Right lobe of liver (tissue), 6 donors: ENCODE data around the gene GDF2. TPM values are rescaled to one million over a fixed set of nuclear protein-coding genes. Genes with fewer than 3 reads are reported as not detected.

Experiments used
- ATAC-seq, 4 donors: fragments of 200-7000 bp; cut with Tn5 transposase; one replicate each; pipeline ENCODE4 v1.9.1; 2020; ENCODE audit warnings: mild to moderate bottlenecking in 4 of 4, moderate library complexity in 4 of 4
- DNase-seq, 3 donors: peaks; one replicate each; pipeline ENCODE4 v3.0.0-alpha.2; 2020
- H3K27ac ChIP-seq, 3 donors: fragments of 200-600 bp; one replicate each; pipeline ENCODE4 v1.8.0; 2022
- H3K27me3 ChIP-seq, 2 donors: fragments of 200-600 bp; one replicate each; pipeline ENCODE4 v1.8.0; 2022
- H3K36me3 ChIP-seq, 4 donors: fragments of 200-600 bp; sonication (generic) in 1 of 4; one replicate each; pipeline versions ENCODE4 v1.5.1 to v1.8.0; 2017 to 2022; ENCODE audit warnings: control low read depth in 1 of 4
- H3K4me1 ChIP-seq, 4 donors: fragments of 200-600 bp; sonication (generic) in 1 of 4; one replicate each; pipeline versions ENCODE4 v1.5.1 to v1.8.0; 2017 to 2022; ENCODE audit warnings: control low read depth in 1 of 4
- H3K4me3 ChIP-seq, 3 donors: fragments of 200-600 bp; one replicate each; pipeline ENCODE4 v1.8.0; 2022
- H3K9me3 ChIP-seq, 4 donors: fragments of 200-600 bp; sonication (generic) in 1 of 4; one replicate each; pipeline versions ENCODE4 v1.5.1 to v1.8.0; 2017 to 2022; ENCODE audit warnings: control low read depth in 1 of 4
- CTCF ChIP-seq, 4 donors: fragments of 200-600 bp in 3 of 4; fragments of 450-650 bp in 1 of 4; IDR thresholded peaks; one replicate each; pipeline versions ENCODE4 v1.5.1 to v1.8.0; 2016 to 2022; ENCODE audit warnings: antibody characterized with exemption in 4 of 4, mild to moderate bottlenecking in 2 of 4
- POLR2A ChIP-seq: fragments of 450-650 bp; IDR thresholded peaks from one replicate; pipeline ENCODE4 v1.6.1; 2017; ENCODE audit warnings: antibody characterized with exemption, mild to moderate bottlenecking
- WGBS: methylation state at CpG from one replicate; pipeline ENCODE4 v1.1.6; 2018; ENCODE audit warnings: low coverage, low lambda C conversion rate; ENCODE audit not compliant: insufficient coverage; ENCODE audit errors: missing lambda C conversion rate; 5-methylcytosine and 5-hydroxymethylcytosine counted together
- intact Hi-C, 2 donors: fragments of 100-400 bp; cut with DNase I; formaldehyde crosslinking; loops; one replicate each; pipeline versions ENCODE4 v1.11.2 to v1.14.1; 2022
- total RNA-seq, 6 experiments: library from RNA; depleted of rRNA in 2 of 6; stranded (reverse); fragments of >200 nt in 2 of 6; fragmentation: NEBNext Ultra II Directional in 3 of 6; extraction: Animal tissue kit (Norgen Biotek cat#: 25700) in 3 of 6; gene quantifications; one replicate each; pipeline versions ENCODE4 v1.1.0 to v1.2.4, GENCODE V29; 2016 to 2023
- donor health status: DM: no; HTN: yes; CAD: no.
- donor health status: DM: no; HTN: no; CAD: no.
- donor health status: DM: no; HTN: no; CAD: no.
- donor health status: DM: no; HTN: yes; CAD: no.
- donor health status: DM: no; HTN: yes; CAD: no.

The GDF2 gene
- total RNA-seq, 6 experiments from 2014 or later = 4.5 to 15.9 (median 9.7) TPM

DNA sequence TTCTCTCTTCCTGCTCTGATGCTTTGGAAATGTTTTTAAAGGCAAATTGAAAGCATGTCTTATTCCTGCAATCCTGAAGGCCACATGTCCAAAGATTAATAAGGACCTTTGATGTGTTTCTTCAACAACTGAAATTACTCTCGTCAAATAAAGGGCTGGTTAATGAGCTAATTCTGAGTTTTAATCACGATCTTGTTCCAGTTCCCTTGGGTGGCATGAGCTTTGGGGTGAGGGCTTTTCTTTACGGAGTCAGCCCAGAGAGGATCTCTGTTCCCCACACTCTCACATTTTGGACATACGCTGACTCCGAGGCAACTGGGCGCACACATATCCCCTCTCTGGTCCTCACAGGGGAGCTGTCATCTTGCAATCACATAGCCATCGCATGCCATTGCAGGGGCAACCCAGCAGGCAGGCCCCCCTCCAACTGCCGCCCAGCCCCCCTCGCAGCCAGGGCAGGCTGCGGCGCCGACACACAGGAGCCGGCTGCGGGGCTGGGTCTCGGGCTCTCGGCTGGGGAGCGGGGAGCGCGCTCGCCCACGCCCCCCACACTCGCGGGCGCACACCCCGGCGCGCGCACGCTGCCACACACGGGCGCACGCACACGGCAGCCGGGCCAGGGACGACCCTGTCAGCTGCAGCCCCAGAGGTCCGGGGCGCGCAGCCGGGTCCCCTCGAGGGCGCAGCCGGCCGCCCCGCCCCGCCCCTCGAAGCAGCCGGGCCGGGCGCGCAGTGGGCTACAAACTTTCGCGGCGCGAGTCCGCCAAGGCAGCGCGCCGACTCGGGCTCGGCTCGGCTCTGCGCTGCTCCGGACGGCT lies 22.4 kb upstream of the GDF2 start, which contains the start of gene GDF10:
Gene GDF10, plus strand, starts transcription at position 587 of the 818 bp plus-strand sequence. CDS start 455 bp downstream, outside the sequence.
- no peak within 1 kb of the TSS for H3K27ac ChIP-seq
- no peaks in the 10 kb centered on the region for H3K9me3 ChIP-seq
- TF ChIP-seq POLR2A (no peak), CTCF (IDR thresholded peaks at IDR 0.05) (no peak)
- DNase-seq (peak in 1 of 3 donors; percentile 22), ATAC-seq (no peak)
- H3K36me3 ChIP-seq = no peaks in the 10 kb centered on the region
- H3K4me1 ChIP-seq = peaks cover 0 to 11% (median 0%) of the 10 kb centered on the region in 4 donors
- peaks cover 0 to 7% of the 10 kb centered on the region in 2 donors for H3K27me3 ChIP-seq
- intact Hi-C loops = no loop called here
- WGBS = 39% methylated on average over 7 of the region's 64 CpGs
- H3K4me3 ChIP-seq = peak within 1 kb of the TSS in 2 of 3 donors; percentile 21 to 43

- H3K9me3 ChIP-seq = no peaks in the 10 kb centered on the region
- no peaks in the 10 kb centered on the region for H3K36me3 ChIP-seq
- intact Hi-C loops = no loop called here
- no peak overlapping the region for H3K27ac ChIP-seq
- peak overlapping the region in 2 of 3 donors; percentile 21 to 43 for H3K4me3 ChIP-seq
- peaks cover 0 to 7% of the 10 kb centered on the region in 2 donors for H3K27me3 ChIP-seq
- peaks cover 0 to 11% (median 0%) of the 10 kb centered on the region in 4 donors for H3K4me1 ChIP-seq
- no CpG with 5 or more reads among the region's 57 CpGs for WGBS
- TF ChIP-seq POLR2A = no peak
- no peak for TF ChIP-seq CTCF (IDR thresholded peaks at IDR 0.05)
- ATAC-seq (peak; percentile 43 to 71 (median 63)), DNase-seq (peak in 1 of 3 donors; percentile 58)
These were observed 21.8 kb upstream of the GDF2 start for GRCh38 chr10:47300429-47300931.

DNA sequence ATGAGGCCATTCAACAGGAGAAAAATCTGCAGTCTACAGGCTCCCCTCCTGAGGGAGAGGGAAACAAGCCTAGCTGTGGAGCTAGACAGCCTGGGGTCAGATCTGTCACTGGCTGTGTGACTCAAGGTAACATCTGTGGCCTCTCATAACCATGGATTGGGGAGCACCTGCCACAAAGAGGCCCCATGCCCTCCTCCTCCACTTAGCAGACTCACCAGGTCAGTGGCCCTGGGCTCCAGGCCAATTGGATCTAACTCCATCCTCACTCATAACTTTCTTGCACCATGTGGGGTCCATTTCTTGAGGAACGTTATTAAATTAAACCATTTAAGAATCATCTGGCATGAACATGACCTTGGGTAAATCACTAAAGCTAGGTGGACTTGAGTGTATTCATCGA lies 20.4 kb upstream of the GDF2 start:
- WGBS = 83% methylated on average over 2 of the region's 2 CpGs
- Histone ChIP-seq H3K27ac (no peak overlapping the region), H3K36me3 (no peaks in the 10 kb centered on the region), H3K27me3 (peaks cover 0 to 7% of the 10 kb centered on the region in 2 donors), H3K9me3 (no peaks in the 10 kb centered on the region), H3K4me1 (peaks cover 0 to 11% (median 0%) of the 10 kb centered on the region in 4 donors), H3K4me3 (no peak overlapping the region)
- intact Hi-C loops = no loop called here
- ATAC-seq = no peak
- DNase-seq = peak in 1 of 3 donors; percentile 24
- no peak for TF ChIP-seq CTCF (IDR thresholded peaks at IDR 0.05)
- TF ChIP-seq POLR2A = no peak

- WGBS = 80% methylated on average over 1 of the region's 7 CpGs
- no peak for ATAC-seq
- no peaks in the 10 kb centered on the region for H3K9me3 ChIP-seq
- H3K4me3 ChIP-seq = no peak overlapping the region
- peaks cover 0 to 11% (median 0%) of the 10 kb centered on the region in 4 donors for H3K4me1 ChIP-seq
- H3K27me3 ChIP-seq = peaks cover 0 to 7% of the 10 kb centered on the region in 2 donors
- no peak for DNase-seq
- H3K36me3 ChIP-seq = no peaks in the 10 kb centered on the region
- H3K27ac ChIP-seq = no peak overlapping the region
- intact Hi-C loops = no loop called here
- TF ChIP-seq CTCF (IDR thresholded peaks at IDR 0.05) (no peak), POLR2A (no peak)
These were observed 19.1 kb upstream of the GDF2 start for GRCh38 chr10:47303105-47303504.
